Spleen (tissue), 11 donors: ENCODE results near the gene TMEM9B. TPM values are rescaled to one million over a fixed set of nuclear protein-coding genes. Genes with fewer than 3 reads are reported as not detected.

Experiments used
- DNase-seq: peaks from one replicate; pipeline ENCODE4 v3.0.0-alpha.2; 2020
- H3K27ac ChIP-seq, 8 donors: fragments of 200-600 bp; sonication (generic) in 7 of 8; 1 replicate in 4 of 8; 2 replicates in 4 of 8; pipeline versions ENCODE4 v1.5.0 to v1.8.0; 2016 to 2021; ENCODE audit warnings: inconsistent platforms in 4 of 8, mild to moderate bottlenecking in 4 of 8, moderate library complexity in 1 of 8
- H3K27me3 ChIP-seq, 7 donors: fragments of 200-600 bp; sonication (generic) in 6 of 7; replicated peaks in 1 of 7; 1 replicate in 4 of 7; 2 replicates in 3 of 7; pipeline versions ENCODE4 v1.5.0 to v1.8.0; 2016 to 2021; ENCODE audit warnings: inconsistent platforms in 3 of 7, mild to moderate bottlenecking in 1 of 7
- H3K36me3 ChIP-seq, 6 donors: fragments of 200-600 bp; sonication (generic) in 5 of 6; 1 replicate in 4 of 6; 2 replicates in 2 of 6; pipeline versions ENCODE4 v1.5.0 to v1.8.0; 2016 to 2021; ENCODE audit warnings: inconsistent platforms in 2 of 6
- H3K4me1 ChIP-seq, 6 donors: fragments of 200-600 bp; sonication (generic) in 5 of 6; 1 replicate in 3 of 6; 2 replicates in 3 of 6; pipeline versions ENCODE4 v1.5.0 to v1.8.0; 2016 to 2021; ENCODE audit warnings: inconsistent platforms in 3 of 6
- H3K4me3 ChIP-seq, 8 donors: fragments of 200-600 bp; sonication (generic) in 7 of 8; 1 replicate in 4 of 8; 2 replicates in 4 of 8; pipeline versions ENCODE4 v1.5.0 to v1.8.0; 2016 to 2021; ENCODE audit warnings: inconsistent platforms in 4 of 8, mild to moderate bottlenecking in 4 of 8, moderate library complexity in 2 of 8
- H3K9me3 ChIP-seq, 8 donors: fragments of 200-600 bp; sonication (generic) in 7 of 8; 1 replicate in 4 of 8; 2 replicates in 4 of 8; pipeline versions ENCODE4 v1.5.0 to v1.8.0; 2016 to 2021; ENCODE audit warnings: inconsistent platforms in 4 of 8
- POLR2A ChIP-seq, 3 donors: fragments of 450-650 bp; IDR thresholded peaks; one replicate each; pipeline ENCODE4 v1.5.1; 2017; ENCODE audit warnings: antibody characterized with exemption in 3 of 3, mild to moderate bottlenecking in 1 of 3
- POLR2AphosphoS5 ChIP-seq, 3 donors: sonication (generic); formaldehyde crosslinking; IDR thresholded peaks; one replicate each; pipeline ENCODE4 v1.5.1; 2017; ENCODE audit warnings: antibody characterized with exemption in 3 of 3
- WGBS, 5 donors: extraction: QIAGEN DNeasy Blood & Tissue Kit in 3 of 5; methylation state at CpG; one replicate each; pipeline versions ENCODE4 v1.1.5 to v1.1.7; 2013 to 2018; 5-methylcytosine and 5-hydroxymethylcytosine counted together
- intact Hi-C: fragments of 100-400 bp; cut with DNase I; formaldehyde crosslinking; loops from one replicate; pipeline ENCODE4 v1.15.0; 2023; ENCODE audit warnings: low total_unique reads
- polyA plus RNA-seq, 3 donors: library from polyadenylated mRNA; stranded (reverse); fragments of 200-250 nt; gene quantifications; one replicate each; pipeline ENCODE4 v1.2.1, GENCODE V29; 2013
- total RNA-seq, 7 donors: library from RNA; depleted of rRNA in 3 of 7; stranded (reverse); fragments of >200 nt in 3 of 7; fragmentation: NEBNext Ultra II Directional in 4 of 7; extraction: Animal tissue kit (Norgen Biotek cat#: 25700) in 4 of 7; gene quantifications; one replicate each; pipeline versions ENCODE4 v1.1.0 to v1.2.1, GENCODE V29; 2016 to 2021
- TF ChIP-seq, protein P1 (sequence below), 11 experiments: fragments of 200-600 bp in 7 of 11; fragments of 450-650 bp in 4 of 11; sonication (generic) in 4 of 11; IDR thresholded peaks in 8 of 11; conservative IDR thresholded peaks in 3 of 11; 1 replicate in 7 of 11; 2 replicates in 4 of 11; pipeline versions ENCODE4 v1.4.0 to v1.8.0; 2016 to 2021; ENCODE audit warnings: antibody characterized with exemption in 11 of 11, inconsistent platforms in 4 of 11, mild to moderate bottlenecking in 1 of 11
- donor health status: healthy with polysubstance abuse.
- donor health status: DM: no; HTN: no; CAD: no; lungs with moderate emphysema.
- donor health status: DM: no; HTN: no; CAD: no.
- donor health status: Bipolar disorder and iron deficiency.
- donor health status: healthy.
- donor health status: DM: no; HTN: no; CAD: no.
- donor health status: DM: yes; HTN: yes; CAD: no.

TMEM9B gene
- total and polyA plus RNA-seq, 10 donors, result 30.2 to 56.5 (median 41.5) TPM

DNA sequence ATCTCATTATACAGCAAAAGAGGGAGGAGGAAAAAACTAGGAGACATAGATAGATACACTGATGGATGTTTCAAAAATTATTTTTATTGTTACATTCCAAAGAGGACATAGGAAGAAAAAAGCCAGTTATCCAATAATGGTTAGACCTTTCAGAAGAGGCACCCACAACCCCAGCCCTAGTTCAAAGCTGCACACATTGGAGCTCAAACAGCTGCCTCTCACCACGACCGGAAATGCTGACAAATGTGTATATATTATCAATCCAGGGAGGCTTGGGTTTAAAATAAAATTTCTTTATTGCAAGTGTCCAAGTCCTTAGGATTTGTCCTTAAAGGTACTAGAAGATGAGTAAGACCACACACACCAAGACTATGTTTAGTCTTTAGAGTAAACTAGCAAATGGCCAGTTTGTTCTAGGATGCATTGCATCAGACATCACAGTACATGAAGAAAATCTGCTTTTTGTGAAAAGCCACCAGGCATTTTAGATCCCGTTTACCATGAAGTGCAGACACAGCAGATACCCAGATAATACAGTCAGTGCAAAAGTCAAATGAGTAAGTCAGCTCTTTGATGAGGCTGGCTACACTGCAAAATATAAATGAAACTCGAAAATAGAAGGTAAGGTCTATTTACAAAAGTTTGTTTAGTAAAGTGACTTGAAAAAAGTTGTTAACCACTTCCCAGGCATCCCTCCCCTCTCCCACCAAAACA lies 16.9 kb downstream of the TMEM9B start:
- no peak for DNase-seq

DNA sequence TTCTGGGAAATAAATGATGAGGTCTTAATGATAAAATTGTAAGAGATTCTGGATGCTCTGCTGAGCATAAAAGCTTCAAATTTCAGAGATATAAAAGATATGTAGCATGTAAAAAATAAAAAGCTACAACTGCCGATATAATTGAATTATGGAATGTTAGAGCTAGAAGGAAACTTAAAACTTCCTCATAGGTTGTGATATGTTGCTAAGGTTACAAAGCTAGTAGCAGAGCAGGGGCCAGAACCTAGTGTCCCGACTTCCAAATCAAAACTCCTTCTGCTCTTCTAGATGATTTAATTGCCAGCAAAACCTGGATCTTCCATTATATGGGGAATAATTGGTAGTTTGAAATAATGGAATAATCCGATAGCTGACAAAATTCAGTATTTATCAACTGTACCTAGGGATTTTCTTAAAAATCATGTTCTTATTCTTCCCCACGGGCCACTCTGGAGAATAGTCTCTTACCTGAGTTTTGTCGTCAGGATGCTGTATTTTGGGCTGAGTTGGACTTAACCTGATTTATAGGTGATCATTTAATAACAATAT lies 21.6 kb downstream of the TMEM9B start, which contains the start of gene ASCL3:
Gene ASCL3 (minus strand): TSS at position 499 of the 549 bp plus-strand sequence. CDS start 4,855 bp downstream, outside the sequence.
- no peak for TF ChIP-seq POLR2A (IDR thresholded peaks at IDR 0.05)
- TF ChIP-seq, protein P1, sequence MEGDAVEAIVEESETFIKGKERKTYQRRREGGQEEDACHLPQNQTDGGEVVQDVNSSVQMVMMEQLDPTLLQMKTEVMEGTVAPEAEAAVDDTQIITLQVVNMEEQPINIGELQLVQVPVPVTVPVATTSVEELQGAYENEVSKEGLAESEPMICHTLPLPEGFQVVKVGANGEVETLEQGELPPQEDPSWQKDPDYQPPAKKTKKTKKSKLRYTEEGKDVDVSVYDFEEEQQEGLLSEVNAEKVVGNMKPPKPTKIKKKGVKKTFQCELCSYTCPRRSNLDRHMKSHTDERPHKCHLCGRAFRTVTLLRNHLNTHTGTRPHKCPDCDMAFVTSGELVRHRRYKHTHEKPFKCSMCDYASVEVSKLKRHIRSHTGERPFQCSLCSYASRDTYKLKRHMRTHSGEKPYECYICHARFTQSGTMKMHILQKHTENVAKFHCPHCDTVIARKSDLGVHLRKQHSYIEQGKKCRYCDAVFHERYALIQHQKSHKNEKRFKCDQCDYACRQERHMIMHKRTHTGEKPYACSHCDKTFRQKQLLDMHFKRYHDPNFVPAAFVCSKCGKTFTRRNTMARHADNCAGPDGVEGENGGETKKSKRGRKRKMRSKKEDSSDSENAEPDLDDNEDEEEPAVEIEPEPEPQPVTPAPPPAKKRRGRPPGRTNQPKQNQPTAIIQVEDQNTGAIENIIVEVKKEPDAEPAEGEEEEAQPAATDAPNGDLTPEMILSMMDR (IDR thresholded peaks at IDR 0.05 in 8 of 11, conservative IDR thresholded peaks at IDR 0.05 in 3 of 11), result no peak
- no peak for TF ChIP-seq POLR2AphosphoS5 (IDR thresholded peaks at IDR 0.05)
- H3K4me1 ChIP-seq, result peaks cover 0 to 10% (median 3%) of the 10 kb centered on the region in 6 donors
- no peak for DNase-seq
- H3K36me3 ChIP-seq, result peaks cover 0 to 16% (median 9%) of the 10 kb centered on the region in 6 donors
- 69 to 87% (median 80%) methylated on average over 5 of the region's 5 CpGs for WGBS, 5 donors
- peak within 1 kb of the TSS in 7 of 8 donors; percentile 6 to 80 (median 69) for H3K27ac ChIP-seq
- H3K4me3 ChIP-seq, result no peak within 1 kb of the TSS
- intact Hi-C loops, result no loop called here
- H3K9me3 ChIP-seq, result no peaks in the 10 kb centered on the region
- H3K27me3 ChIP-seq, result no peaks in the 10 kb centered on the region

More for the DNA sequence above, 16.9 kb downstream of the TMEM9B start:
- Histone ChIP-seq H3K27ac (peak overlapping the region in 1 of 8 donors; percentile 15), H3K36me3 (peaks cover 0 to 64% (median 43%) of the 10 kb centered on the region in 6 donors), H3K4me3 (no peak overlapping the region), H3K9me3 (no peaks in the 10 kb centered on the region), H3K27me3 (no peaks in the 10 kb centered on the region), H3K4me1 (peaks cover 0 to 7% (median 0%) of the 10 kb centered on the region in 6 donors)
- TF ChIP-seq POLR2AphosphoS5 (IDR thresholded peaks at IDR 0.05), result no peak
- TF ChIP-seq POLR2A (IDR thresholded peaks at IDR 0.05), result no peak
- TF ChIP-seq, protein P1 (IDR thresholded peaks at IDR 0.05 in 8 of 11, conservative IDR thresholded peaks at IDR 0.05 in 3 of 11), result no peak
- intact Hi-C loops, result no loop called here
- WGBS, 5 donors, result 80 to 84% (median 81%) methylated on average over 4 of the region's 4 CpGs

DNA sequence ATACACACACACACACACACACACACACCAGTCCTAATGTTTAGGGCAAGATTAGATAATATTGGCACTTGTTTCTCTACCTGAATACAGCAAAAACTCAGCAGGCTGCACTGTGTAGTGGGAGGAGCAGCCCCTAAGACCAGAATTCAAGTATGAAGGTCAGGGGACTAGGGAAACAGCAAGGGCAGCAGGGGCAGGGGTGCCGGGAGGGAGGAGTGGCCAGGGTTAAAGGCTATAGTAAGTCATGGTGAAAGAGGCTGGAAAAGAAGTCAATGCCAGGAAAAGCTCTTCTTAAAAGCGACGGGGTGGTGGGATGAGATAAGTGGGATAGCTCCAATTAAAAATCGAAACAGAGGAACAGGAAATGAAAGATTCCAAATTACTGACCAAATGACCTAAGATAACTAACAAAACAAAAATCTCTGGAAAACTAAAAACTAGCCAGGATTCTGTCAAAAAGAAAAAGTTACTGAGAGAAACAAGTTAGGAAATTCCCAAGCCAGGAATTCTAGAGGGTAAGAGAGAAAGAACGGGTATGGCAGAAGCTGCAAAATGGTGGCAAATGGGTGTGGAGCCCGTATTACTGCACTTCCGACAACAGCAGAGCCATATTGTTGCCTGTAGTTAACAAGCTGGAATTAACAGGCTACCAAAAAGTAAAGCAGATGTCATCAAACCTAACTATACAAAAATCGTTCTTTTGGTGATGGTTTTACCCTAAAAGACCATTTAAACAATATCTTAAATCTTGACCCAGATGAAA lies 22.7 kb downstream of the TMEM9B start:
- Histone ChIP-seq H3K36me3 (peaks cover 0 to 5% (median 0%) of the 10 kb centered on the region in 6 donors), H3K27me3 (no peaks in the 10 kb centered on the region), H3K4me3 (no peak overlapping the region), H3K9me3 (no peaks in the 10 kb centered on the region), H3K4me1 (peaks cover 0 to 10% (median 3%) of the 10 kb centered on the region in 6 donors), H3K27ac (peak overlapping the region in 7 of 8 donors; percentile 6 to 80 (median 69))
- WGBS, 5 donors, result 61 to 77% (median 64%) methylated on average over 8 of the region's 8 CpGs
- intact Hi-C loops, result no loop called here
- TF ChIP-seq POLR2AphosphoS5 (IDR thresholded peaks at IDR 0.05) (peak in 1 of 3 donors; percentile 42), POLR2A (IDR thresholded peaks at IDR 0.05) (no peak)
- TF ChIP-seq, protein P1 (IDR thresholded peaks at IDR 0.05 in 8 of 11, conservative IDR thresholded peaks at IDR 0.05 in 3 of 11), result no peak
- DNase-seq, result no peak
